Stromal cell of bone marrow (primary cell): Measurements from ENCODE around the gene BARHL1.
A peak's percentile ranks its signal among the peaks of the same experiment; 100 is the strongest.
"Not testable (repeated sequence)": the region's sequence is repeated elsewhere in the genome, so short reads cannot be mapped to it uniquely, and the experiment has no call there.

Experiments used
- DNase-seq: peaks from one replicate; pipeline ENCODE4 v3.0.0-alpha.2; 2012; ENCODE audit warnings: low read depth

BARHL1 gene

DNA sequence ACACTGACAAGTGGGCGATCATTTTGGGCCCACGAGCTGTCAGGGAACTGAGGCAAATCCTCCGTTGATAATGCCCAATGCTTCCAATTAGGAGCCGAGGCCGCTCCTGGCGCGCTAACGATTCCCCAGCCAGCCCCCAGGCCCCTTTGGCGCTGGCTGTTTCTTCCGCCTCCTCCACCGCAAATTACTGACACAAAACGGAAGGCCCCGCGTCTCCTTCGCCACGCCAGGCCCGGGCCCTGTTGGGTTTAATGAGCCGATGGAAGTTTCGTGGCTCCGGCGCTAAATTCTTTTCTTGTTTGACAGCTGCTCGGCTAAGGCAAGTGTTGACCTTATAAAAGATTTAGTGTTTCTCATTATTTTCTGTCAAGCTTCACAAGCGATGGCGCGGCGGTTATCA lies 25.7 kb upstream of the BARHL1 start:
- DNase-seq, result no peak

DNA sequence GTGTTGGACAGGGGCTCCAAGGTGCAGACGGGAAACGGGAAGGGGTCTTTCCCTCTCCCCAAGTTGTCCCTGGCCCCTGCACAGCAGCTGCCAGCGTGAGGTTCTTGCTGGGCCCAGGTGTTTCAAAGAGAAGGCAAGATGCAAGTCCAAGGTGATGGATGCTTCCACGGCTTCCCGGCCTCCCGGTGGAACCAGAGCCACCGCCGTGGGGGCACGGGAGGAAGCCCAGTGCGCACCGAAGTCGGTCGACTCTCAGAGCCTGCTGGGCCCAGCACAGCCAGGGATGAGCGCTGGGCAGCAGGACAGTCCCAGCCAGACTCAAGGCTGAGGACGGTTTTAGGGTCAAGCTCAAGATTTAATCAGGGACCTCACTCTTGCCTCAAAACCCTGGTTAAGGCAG lies 25.2 kb upstream of the BARHL1 start:
- no peak for DNase-seq

DNA sequence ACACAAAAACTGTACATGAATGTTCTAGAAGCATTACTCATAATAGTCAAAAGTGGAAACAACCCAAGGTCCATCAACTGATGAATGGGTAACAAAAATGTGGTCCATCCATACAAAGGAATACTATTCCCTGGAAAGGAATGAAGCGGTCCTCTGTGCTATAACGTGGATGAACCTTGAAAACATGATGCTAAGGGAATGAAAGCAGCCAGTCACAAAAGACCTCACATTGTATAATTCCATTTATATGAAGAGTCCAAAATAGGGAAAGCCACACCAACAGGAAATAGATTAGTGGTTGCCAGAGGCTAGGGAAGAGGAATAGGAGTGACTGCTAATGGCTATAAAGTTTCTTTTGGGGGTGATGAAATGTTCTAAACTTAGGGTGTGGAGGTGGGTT lies 22.7 kb upstream of the BARHL1 start:
- no peak for DNase-seq

DNA sequence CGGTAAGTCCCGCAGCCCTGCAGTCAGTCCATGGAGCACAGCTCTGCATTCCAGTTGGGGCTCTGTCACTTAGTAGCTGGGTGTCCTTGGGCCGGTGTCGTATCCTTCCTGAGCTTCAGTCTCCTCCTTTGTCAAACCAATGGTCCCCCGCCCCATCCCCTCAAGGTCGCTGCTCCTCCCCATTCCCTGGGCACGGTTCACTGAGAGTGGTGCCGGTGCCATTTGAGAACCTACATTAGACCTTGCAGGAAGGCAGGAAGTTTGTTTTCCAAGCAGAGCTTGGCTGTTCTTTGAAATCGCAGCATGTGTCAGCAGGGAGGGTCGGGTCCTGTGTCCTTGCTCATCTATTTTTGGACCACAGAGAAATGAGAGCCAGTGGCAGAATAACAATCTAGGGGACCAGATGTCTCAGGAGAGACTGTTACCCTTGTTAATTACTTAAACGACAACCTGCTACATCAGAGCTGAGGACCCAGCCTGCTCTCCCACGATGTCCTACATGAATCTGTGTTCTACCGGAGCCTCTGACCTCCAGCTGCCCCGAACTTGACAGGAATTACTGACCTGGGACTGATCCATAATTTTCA lies 21.7 kb upstream of the BARHL1 start:
- no peak for DNase-seq

DNA sequence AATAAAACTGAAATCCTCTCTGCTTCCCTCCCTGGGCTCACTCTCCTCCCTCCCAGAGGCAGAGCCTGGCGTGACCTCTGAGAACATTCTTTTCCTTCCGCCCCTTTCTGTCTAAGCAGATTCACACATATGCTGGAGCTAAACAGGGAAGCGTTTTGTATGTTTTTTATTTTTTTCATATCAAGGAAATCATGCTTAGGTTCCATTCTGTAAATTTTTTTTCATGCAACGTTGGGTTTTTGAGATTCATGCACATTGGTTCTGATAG lies 20.2 kb upstream of the BARHL1 start:
- no peak for DNase-seq

DNA sequence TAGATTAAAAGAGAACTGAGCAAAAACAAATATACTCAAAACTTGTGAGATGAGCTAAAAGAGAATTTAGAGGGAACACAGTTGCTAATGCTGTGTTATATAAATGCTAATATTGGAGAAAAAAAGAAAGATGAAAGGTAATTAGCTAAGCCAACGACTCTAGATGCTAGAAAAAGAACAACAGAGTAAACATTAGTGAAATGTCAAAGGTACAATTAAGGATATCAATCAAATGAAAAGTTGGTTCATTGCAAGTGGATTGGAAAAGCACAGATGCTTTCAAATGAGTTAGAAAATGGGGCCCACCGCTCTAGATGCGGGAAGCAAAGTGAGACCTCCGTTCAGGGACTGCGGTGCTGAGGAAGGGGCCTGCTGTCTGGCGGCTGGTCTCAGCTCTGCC lies 17.9 kb upstream of the BARHL1 start:
- no peak for DNase-seq

DNA sequence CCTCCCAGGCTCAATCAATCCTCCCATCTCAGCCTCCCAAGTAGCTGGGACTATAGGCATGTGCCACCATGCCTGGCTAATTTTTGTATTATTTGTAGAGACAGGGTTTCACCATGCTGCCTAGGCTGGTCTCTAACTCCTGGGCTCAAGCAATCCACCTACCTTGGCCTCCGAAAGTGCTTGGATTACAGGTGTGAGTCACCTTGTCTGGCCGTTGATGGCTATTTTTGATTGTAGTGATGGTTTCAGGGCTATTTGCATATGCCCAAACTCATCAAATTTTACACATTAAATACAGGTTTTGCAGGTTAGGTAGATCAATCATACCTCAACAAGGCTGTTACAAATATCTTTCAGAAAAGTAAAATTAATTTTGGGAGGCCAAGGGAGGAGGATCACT lies 13.6 kb upstream of the BARHL1 start:
- not testable (repeated sequence) for DNase-seq

DNA sequence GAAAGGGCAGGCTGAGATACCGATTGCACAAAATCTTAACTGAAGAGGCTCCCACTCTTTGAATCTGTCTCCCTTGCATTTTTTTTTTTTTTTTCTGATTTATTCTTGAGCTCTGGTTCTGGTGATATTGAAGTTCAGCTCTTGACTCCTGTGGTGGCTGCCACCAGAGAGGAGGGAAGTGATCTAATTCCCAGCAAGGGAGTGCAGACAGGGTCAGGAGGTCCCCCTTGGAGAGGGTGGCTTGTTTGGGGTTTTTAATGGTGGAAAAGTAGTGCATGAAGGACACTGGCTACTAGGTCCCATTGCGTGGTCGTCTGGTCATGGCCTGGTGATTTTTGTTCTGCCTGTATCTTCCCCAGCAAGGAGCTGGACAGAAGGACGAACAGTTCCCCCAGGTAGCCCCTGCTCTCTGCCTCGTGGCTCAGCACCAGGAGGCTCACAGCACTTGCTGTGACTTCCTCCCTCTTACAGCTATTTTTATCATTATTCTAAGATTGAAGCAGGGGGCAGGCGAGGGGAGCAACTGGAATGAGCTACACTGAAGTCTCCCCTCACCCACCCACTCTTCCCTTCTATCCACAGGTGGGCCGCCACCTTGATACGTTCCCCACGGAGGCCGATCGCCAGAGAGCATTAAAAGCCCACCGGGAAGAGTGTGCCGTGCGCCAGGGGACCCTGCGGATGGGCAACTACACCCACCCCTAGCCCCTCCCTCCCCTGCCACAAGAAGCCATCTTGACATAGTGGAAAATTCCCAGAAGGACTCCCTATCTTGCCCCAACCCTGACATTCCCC lies 10.4 kb upstream of the BARHL1 start:
- no peak for DNase-seq

DNA sequence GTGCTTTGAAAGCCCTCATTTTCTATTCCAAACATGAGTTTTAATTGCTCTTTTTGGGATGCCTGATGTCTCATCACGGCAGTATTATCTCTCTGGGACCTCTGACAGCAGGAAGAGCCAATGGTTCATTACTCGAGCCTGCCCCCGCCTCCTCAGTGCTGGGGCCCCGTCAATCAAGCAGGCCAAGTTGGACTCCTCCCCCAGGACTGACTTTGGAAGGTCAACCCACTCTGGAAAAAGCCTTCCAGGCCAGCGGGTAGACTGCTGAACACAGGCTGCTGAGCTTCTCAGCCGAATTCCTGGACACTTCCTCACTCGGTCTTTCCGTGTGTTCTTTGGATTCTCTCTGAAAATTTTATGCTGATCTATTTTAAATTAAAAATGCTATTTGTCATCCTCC lies 9.5 kb upstream of the BARHL1 start:
- DNase-seq, result peak; percentile 7

DNA sequence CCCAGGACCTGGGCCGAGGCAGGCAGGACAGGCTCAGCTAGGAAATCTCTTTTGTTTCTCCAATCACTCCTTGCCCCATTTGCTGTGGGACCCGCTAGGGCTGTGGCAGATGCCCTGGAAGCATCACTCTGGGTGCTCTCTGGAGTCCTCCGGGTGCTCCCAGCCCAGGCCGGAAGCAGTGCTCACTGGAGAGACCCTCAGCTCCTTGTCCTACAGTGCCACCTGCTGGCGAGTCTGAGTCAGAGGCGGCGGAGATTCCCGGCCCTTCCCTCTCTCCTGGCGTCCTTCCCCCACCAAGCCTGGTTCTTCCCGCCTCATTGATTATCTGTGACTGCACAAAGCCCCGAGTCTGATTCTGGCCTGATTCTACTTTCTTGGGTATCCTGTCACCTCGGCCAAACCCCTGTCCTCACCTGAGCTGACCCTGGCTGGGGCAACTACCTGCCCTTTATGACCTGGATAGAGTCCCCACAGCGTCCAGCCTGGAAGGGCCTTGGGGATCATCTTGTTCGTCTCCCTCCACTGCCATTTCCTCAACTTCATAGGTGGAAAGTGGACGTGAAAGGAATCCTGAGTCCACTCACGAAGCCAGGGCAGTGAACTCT lies 7.3 kb upstream of the BARHL1 start:
- DNase-seq, result peak; percentile 31

DNA sequence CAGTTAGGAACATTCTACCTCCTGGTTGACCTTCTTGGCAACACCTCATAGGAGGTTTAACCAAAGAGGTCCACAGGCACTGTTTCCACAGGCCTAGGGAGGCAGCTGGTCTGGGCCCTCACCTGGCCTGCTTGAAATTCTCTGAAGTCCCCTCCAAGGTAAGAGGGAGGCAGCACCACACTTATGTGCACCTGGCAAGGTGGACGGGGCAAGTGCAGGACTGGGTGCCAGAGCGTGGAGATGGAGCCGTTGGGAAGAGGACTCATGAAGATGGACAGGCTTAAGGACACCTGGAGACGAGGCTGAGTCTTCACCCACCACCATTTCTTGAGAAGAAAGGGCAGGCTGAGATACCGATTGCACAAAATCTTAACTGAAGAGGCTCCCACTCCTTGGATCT lies 6.6 kb upstream of the BARHL1 start:
- no peak for DNase-seq

DNA sequence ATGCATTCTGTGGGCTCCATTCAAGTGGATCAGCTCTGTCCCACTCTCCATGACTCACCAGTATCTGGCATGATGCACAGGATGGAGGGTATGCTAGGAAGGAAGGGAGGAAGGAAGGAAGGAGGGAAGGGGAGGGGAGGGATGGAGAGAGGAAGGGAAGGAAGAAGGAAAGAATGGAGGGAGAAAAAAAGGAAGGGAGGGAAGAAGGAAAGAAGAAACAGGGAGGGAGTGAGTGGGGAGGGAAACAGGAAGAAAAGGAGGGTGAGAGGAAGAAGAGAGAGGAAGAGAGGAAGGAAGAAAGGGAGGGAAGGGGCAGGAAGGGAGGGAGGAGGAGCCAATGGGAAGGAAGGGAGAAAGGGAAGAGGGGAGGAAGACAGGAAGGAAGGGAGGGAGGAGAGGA lies 5.3 kb upstream of the BARHL1 start:
- DNase-seq, result no peak

DNA sequence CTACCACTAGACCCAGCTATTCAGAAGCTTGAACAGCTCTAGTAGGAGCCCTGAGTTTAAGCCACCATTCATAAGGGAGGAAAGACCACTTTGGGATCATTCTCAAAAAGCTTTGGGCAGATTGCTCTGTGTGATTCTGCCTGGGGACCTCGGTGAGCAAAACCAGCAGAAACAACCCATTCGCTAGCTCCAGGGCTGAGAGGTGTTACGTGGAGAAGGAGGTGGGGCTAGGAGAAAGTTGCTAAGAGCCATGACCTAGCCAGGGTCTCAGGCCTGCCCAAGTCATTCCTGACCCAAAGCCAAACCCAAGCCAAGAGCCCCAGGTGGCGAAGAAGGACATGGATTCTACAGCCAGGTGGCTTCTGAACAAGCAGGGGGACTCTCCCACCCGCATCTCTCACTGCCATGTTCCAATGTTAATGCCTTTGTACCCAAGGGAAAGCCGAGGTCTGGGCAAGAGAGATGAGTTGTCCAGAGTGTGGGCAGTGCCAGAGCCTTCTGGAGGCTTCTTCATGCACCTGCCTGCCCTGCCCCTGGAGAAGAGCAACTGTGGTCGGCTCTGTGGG lies 4.0 kb upstream of the BARHL1 start:
- DNase-seq, result no peak

DNA sequence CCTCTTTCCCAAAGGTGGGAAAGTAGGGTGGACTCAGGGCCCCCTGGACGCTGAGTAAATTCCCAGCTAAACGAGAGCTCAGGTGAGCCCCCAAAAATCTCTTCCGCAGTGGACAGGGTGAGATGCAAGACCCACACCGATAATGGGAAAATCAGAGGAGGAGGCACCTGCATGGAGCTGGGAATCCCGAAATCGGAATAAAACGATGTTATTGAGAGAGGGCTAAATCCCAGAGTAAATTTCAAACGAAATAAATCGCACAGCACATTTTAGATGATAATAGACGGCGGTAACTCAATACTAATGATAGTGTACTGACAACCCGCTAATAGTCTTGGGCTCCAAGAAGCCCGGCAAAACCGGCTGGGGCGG lies 3.0 kb upstream of the BARHL1 start:
- no peak for DNase-seq

DNA sequence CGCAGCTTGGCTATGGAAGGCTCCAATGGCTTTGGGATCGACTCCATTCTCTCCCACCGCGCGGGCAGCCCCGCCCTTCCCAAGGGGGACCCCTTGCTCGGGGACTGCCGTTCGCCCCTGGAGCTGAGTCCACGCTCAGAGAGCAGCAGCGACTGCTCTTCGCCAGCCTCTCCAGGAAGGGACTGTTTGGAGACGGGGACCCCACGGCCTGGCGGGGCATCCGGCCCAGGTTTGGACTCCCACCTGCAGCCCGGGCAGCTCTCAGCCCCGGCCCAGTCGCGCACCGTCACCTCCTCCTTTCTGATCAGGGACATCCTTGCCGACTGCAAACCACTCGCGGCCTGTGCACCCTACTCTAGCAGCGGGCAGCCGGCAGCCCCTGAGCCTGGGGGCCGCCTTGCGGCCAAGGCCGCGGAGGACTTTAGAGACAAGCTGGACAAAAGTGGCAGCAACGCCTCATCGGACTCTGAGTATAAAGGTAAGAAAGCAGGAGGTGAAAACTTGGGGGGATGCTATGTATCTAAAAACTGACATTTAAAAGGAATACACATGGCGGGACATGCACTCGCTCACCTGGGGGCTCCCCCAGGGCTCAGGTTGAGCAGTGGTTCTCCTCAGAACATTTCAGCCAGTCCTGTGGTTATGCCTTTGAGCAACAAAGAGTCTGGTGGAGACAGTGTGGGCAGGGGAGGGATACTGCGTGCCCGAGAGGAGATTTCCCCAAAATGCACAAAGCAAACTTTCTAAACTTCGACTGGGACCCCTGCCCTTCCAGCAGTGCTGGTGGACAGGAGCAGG lies 579 bp downstream of the BARHL1 start:
- DNase-seq, result no peak

DNA sequence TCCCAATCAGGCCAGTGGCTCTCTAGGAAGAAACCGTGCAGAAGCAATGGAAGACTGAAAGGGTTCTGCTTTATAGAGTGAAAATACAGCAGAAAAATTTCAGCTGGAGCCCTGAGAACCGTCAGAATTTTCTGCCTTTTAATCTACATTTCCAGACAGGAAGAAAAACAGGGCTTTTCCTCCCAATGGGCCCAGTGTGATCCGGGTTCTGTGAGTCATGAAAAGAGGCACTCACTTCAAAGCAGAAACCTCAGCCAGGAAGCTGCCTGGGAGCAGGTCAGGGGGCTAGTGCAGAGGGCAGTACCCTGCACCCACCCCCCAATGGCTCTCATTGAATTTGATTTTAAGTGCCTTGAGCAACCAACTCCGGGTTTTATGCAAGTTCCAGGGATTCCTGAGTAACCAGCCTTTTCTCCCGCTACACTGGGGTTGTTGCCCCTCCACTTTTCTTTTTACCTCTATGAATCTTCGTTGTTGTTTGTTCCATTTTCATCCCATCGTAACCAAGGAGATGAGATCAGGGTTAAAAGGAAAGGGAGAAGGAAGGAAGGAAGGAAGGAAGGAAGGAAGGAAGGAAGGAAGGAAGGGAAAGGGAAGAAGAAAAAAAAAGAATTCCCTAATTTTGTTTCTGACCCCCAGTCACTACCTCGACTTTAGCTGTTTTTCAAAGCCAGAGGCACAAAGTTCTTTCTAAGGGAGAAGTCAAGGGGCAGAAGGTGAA lies 1.3 kb downstream of the BARHL1 start:
- no peak for DNase-seq

DNA sequence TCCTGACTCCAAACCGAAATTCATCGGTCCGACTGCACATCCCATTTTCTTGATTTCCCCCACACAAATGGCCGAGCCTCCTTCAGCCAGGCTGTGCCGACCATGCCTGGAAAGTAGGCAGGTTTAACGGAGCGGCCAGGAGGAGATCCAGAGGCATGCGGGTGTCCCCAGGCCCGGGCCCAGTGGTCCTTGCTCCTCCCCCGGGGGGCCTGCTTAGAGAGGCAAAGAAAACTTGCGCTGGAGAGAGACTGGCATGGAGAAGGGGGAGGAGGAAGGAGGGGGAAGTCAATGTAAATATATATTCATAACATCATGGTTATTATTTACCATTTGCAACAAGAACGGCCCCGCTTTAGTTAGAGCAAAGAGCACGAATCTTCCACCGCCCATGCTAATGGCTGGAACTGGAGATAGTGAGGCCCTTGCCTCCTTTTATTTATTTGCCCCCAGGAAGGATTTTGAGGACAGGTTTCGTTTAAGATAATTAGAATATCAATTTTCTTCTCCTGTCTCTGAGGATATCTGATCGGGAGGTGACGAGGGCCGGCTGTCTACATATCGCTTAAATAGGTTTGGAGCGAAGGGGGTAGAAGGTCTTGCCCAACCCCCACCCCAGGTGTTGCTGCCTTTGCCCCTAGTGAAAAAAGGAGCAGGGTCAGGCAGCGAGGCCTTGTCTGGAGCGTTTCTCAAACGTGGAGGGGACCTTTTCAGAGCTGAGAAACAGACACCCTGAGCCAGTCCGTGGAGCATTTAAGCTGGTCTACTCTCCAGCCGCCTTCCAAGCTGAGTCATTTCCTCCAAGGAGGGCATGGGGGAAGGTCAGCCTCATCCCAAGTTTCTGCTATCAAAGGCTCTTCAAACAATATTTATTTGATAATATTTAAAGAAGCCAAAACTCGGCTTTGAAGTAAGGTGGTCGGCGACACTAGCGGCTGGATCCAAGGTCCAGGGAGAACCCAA lies 2.5 kb downstream of the BARHL1 start:
- no peak for DNase-seq

DNA sequence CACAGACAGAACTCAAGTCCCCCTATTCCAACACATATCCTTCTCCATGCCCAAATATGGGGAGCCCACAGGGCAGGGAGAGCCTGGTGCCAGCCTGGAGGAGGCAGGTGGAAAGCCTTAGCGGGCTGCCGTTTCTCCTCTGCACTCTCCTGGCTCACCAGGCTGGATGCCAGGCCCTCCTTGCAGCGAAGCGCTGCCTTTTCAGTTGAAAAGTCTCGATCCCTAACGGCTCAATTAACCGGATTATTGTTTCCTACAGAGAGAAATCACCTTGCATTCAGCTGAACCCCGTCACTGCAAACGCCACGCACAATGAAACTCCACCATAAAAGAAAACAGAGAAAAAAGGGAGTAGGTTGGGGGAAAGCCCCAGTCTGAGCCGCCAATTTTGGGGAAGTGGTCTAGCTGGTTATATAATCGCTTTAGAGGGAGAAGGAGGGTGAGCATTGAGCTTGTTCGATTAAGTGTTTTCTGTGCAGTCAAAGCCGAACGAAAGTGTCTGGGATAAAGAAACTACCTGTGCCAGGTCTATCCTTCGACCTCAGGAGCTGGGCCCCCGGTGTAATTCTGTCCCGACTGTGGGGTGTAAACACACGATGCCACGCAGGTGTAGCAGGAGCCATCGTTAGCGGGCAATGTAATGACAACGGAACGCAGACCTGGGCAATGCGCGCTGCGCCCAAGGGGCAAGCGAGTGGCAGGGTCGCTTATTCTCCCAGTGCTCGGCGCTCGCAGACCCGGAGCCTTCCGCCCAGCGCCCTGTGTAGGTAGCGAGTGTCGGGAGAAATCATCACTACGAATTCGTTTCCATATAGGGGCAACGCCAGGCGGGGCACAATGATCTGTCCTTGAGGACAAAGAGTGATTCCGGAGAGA lies 3.8 kb downstream of the BARHL1 start:
- no peak for DNase-seq

DNA sequence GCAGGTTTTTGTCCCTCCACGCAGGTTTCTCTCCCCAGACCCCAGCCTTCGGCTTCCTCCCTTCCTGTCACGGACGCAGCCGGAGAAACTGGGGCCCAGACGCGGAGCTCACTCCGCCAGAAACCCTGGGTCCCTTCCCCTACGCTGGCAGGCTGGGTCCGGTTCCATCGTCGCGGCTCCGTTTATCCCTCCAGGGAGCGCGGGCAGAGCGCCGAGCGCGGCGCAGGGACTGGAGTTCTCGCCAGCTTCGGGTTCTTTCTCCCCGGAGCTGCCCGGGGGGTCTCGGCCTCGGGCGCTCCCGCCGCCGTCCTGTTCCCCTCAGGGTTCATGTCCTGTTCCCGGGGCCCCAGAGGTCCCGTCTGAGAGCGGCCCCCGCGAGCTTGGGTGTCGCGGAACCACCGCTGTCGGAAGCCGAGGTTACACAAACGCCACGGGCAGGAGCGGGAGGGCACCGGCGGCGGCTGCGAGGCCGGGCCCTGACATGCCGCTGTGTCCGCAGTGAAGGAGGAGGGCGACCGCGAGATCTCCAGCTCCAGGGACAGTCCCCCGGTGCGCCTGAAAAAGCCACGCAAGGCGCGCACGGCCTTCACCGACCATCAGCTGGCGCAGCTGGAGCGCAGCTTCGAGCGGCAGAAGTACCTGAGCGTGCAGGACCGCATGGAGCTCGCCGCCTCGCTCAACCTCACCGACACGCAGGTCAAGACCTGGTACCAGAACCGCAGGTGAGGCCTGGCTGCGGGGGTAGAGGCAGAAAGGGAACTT lies 4.6 kb downstream of the BARHL1 start:
- DNase-seq, result no peak
